RPMI7951 (cell line): ENCODE data around the gene RPS6KB2. TPM values are rescaled to one million over a fixed set of nuclear protein-coding genes. Genes with fewer than 3 reads are reported as not detected.
"Not testable (repeated sequence)": the region's sequence is repeated elsewhere in the genome, so short reads cannot be mapped to it uniquely, and the experiment has no call there.

Experiments used
- DNase-seq: peaks from one replicate; pipeline ENCODE4 v3.0.0-alpha.2; 2012; ENCODE audit warnings: low read depth
- total RNA-seq: library from RNA; depleted of rRNA; stranded (reverse); fragments of >200 nt; shearing (Covaris generic); gene quantifications from 2 replicates; pipeline ENCODE4 v1.2.3, GENCODE V29; 2014

RPS6KB2 gene
- total RNA-seq, 1 experiment from 2014 or later: 46.5 TPM

DNA sequence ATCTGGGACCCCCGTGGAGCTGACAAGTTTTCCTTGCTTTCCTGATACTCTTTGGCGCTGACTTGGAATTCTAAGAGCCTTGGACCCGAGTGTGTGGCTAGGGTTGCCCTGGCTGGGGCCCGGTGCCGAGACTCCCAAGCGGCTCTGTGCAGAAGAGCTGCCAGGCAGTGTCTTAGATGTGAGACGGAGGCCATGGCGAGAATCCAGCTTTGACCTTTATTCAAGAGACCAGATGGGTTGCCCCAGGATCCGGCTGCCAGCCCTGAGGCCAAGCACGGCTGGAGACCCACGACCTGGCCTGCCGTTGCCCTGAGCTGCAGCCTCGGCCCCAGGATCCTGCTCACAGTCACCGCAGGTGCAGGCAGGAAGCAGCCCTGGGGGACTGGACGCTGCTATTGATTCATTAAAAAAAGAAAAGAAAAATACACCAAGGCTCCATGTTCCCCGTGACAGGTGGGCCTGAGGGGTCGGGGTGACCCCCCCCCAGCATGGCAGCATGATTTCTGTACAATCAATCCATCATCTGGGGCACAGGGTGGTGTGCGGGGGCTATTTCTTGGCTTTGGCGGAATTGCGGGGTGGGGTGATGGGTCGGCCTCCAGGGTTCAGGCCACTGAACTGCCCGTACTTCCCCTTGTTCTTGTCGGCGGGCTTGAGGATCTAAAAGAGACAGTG lies 30.2 kb upstream of the RPS6KB2 start:
- no peak for DNase-seq

DNA sequence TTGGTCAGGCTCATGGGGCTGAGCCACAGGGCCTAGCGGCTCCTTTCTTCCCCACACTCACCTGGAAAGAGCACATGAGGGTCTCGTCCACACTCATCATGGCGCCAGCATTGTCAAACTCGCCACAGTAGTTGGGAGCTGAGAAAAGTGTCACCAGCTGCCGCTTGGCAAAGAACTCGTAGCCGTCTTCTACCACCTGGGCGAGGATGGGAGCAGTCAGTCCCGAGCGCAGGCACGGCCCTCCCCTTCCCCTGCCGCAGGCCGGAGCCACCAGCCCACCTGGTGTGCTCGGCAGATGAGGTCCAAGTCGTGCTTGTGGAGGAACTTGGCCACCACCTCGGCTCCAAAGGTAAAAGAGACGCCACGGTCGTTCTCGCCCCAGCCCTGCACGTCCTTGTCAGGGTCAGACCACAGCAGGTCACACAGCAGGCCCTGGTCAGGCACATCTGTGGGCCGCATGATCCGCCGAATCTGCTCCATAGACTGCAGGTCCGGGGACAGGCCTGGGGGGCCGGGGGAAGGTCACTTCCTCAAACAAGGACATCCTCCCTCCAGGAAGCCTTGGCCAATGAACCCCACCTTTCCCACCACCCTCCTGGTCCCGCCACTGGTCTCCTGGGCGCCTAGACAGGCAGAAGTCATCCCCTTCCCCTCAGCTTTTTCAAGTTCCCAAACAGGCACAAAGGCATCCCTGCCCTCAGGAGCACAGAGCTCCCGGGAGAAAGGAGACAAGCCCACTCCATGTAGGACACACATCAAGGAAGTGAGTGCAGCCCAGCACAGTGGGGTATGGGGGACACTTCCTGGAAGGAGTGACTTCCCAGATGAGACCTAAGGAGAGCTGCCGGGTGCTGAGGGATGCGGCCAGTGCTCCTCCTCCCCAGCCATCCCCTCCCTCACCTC lies 29.4 kb upstream of the RPS6KB2 start:
- DNase-seq: no peak

DNA sequence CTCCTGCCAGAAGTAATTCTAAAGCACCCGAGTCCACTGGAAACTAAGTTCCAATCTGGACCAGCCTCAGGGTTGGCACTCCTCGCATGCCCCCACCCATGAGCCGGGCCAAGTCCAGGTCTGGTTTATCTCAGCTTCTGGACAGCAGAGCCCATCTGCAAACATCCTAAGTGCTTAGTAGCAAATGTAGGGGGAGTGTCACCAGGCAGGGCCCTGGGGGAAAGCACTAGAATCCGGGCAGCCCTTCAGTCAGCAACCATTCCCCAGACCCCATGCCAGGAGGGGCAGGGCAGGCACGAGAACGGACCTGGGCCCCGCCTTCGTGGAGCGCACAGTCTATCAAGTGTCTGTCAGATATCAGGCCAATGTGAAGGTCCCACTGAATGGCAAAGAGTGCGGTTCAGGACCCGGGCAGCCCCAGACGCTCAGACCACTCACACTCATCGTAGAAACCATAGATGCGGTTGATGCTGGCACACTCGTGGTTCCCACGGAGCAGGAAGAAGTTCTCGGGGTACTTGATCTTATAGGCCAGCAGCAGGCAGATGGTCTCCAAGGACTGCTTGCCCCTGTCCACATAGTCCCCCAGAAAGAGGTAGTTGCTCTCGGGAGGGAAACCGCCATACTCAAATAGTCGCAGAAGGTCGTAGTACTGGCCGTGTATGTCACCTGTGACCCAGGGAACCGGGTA lies 27.9 kb upstream of the RPS6KB2 start:
- no peak for DNase-seq

DNA sequence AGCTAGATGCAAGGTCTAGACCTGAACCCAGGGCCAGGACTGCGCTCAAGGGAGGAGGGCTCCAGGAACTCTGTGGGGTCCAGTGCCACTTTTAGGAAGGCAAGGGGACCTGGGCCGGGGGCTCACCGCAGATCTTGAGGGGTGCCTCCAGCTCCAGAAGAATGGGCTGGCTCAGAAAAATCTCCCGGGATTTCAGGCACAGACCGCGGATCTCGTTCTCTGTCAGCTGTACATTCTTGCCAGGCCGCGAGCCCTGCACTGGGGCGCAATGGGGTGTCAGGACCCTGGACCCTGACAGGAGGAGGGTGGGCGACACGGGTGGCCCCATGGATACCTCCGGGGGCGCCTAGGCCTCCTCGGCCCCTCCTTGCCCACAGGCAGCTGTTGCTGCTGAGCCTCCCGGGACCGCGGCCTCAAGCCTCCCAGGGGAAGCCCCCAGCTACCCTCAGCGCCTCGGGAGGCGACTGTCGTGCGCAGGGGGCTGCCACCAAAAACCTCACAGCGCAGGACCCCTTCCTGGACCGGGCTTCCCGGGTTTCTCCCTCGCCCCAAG lies 27.3 kb upstream of the RPS6KB2 start:
- DNase-seq: no peak

DNA sequence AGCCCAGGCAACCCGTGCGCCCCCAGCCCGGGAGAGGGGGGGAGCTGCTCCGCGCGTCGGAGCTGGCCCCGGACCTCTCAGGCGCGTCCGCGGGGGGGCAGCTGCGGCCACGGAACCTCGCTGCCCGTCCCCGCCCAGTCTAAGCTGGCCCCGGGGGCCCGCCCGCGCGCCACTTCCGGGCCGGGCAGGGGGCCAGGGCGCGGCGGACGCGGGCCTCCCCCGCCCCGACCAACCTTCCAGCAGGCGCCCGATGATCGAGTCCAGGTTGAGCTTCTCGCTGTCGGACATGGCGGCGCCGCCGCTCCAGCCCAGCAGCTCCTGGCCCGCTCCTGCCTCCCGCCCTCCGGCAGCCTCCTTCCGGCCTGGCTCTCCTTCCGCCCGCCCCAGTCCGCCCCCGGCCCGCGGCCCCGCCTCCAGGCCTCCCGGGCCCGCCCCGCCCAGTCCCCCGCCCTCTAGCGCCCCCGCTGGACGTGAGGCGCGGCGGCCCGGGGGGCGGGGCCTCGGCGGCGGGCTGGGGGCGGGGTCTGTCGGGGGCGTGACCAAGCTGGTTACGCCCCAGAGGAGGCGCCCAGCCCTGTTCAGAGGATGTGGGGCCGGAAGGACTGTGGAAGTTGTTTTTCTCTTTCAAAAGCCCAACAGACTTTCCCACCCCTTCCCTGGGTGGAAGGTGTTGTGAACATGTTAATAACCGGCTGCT lies 26.7 kb upstream of the RPS6KB2 start, which contains the start of gene PPP1CA:
Gene PPP1CA, minus strand, starts transcription at position 364 of the 697 bp plus-strand sequence. Its CDS starts 76 bp downstream, at position 288.
- DNase-seq: peak; percentile 85

DNA sequence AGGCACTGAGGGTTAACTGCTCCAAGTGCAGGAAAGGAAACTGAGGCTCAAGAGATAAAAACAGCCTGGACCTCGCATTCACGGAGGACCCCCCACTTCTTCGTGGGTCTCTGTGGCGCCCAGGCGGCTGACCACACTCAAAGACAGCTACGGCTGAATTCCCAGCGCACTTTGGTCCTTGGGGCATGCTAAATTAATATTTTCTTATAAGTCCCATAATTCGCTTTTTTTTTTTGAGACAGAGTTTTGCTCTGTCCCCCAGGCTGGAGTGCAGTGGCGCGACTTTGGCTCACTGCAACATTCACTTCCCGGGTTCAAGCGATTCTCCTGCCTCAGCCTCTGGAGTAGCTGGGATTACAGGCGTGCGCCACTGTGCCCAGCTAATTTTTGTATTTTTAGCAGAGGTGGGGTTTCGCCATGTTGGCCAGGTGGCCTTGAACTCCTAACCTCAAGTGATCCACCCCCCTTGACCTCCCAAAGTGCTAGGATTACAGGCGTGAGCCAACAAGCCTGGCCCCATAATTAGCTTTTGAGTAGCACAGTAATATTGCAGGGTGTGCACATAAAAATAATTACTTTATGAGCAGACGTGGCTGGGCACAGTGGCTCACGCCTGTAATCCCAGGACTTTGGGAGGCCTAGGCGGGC lies 26.0 kb upstream of the RPS6KB2 start:
- not testable (repeated sequence) for DNase-seq

DNA sequence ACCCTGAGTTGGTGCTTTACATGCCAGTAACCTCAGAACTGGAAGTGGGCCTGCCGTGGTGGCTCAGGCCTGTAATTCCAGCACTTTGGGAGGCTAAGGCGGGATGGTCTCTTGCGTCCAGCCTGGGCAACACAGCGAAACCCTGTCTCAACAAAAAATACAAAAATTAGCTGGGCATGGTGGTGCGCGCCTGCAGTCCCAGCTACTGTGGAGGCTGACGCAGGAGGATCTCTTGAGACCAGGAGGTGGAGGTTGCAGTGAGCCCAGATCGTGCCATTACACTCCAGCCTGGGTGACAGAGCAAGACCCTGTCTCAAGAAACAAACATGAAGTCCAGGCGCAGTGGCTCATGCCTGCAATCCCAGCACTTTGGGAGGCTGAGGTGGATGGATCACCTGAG lies 25.2 kb upstream of the RPS6KB2 start:
- DNase-seq: not testable (repeated sequence)

DNA sequence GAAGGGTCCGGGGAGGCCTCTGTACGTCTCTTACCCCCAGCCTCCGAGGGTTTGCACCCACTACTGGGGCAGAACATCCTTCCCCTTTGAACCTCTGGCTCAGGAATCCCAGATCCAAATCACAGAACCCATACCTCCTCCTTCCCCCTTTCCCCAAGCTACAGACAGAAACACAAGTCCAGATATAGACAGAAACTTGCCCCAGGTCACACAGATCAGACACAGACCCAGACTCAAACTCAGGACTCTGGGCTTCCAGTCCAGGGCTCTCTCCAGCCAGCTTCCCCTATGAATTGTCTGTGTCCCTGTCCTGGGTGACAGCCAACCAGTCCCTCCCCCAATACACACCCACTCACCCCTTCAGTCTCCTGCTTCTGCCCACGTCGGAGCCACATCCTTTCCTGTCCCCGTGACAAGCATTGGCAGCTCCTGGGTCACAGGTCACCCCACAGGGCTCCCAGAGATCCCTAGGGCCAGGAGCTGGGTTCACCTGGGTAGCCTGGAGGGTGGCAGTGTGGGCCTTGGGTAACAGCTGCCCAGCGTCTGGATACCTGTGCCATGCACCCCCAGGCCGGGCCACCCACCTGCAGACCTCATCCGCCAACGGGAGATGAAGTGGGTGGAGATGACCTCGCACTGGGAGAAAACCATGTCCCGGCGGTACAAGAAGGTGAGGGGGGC lies 23.6 kb upstream of the RPS6KB2 start:
- DNase-seq: no peak

DNA sequence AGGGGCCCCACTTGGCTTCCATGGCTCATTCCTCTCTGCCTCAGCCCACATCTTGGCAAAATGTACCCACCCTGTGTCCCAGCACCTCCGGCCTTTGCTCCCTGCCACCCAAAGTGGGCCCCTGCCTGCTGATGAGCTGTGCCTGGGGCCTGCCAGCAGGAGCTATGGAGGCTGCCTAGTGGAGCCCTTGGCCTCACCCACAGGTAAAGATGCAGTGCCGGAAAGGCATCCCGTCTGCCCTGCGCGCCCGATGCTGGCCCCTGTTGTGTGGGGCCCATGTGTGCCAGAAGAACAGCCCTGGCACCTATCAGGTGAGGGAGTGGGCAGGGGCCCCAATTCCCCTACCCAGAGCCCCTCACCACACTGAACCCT lies 23.1 kb upstream of the RPS6KB2 start:
- no peak for DNase-seq

DNA sequence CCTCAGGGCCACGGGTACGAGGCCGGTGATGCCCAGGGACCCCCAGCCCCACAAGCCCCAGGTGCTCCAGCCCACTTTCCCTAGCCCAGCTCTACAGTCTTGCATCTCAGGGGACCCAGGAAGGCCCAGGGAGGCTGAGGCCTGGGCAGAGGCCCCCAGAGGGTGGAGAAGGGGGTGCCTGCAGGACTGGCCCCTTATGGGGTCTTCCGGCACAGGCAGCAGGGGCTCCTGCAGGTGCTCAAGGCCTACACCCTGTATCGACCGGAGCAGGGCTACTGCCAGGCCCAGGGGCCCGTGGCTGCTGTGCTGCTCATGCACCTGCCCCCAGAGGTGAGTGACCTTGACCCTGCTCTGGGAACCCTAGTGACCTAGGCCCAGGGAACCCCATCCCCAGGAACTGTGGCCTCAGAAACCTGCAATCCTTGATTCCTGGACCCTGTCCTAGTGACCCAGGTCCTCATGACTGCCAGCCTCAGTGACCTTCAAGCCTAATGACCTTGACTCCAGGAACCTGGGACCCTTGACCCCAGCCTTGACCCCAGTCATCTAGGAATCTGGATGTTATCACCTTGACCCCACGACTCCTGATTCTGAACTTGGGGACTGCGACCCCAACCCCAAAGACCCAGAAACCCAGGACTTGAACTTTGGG lies 22.5 kb upstream of the RPS6KB2 start:
- no peak for DNase-seq

DNA sequence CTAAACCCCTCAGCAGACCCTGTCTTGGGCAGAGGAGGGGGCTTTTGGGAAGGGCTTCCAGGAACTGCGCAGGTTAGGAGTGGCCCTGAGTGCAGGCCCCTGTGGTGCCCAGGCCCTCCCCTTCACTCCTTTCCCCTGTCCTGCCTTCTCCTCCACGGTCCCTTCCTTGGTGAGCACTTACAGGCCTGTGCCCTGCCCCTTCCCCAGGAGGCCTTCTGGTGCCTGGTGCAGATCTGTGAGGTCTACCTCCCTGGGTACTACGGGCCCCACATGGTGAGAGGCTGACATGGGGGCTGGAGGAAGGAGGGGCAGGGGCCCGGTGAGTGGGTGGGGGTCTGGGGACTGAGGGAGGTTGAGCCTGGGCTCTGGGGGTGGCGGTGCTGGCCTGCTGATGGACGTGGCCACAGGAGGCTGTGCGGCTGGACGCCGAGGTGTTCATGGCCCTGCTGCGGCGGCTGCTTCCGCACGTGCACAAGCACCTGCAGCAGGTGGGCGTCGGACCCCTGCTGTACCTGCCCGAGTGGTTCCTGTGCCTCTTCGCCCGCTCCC lies 21.8 kb upstream of the RPS6KB2 start:
- no peak for DNase-seq

DNA sequence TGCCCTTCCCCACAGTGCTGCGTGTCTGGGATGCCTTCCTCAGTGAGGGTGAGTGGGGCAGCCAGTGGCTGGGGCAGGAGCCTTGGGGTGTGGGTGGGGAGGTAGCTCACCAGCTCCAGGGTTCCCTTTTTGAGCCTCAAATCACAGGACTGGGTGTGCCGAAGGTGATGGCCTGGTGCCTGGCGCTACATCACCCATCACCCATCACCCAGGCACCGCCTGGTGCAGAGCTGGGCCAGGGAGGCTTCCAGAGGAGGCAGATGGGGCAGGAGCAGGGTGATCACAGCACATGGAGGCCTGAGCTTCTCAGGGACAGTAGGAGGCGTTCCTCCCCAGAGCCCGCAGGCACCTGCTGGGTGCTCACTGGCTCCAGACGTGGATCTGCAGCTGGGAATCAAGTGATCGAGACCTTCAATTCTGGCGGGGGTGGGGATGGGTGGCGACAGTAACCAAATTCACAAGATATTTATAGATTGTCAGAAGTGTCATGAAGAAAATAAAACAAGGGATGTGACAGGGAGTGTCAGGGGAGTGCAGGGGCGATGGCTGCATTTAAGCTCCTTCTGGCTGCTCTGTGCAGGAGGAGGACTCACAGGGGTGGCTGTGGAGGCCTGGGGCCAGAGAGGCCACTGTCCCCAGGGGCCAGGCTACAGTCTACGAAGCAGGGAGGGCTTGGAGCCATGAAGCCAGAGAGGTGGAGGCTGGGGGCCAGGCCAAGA lies 21.2 kb upstream of the RPS6KB2 start:
- DNase-seq: no peak

DNA sequence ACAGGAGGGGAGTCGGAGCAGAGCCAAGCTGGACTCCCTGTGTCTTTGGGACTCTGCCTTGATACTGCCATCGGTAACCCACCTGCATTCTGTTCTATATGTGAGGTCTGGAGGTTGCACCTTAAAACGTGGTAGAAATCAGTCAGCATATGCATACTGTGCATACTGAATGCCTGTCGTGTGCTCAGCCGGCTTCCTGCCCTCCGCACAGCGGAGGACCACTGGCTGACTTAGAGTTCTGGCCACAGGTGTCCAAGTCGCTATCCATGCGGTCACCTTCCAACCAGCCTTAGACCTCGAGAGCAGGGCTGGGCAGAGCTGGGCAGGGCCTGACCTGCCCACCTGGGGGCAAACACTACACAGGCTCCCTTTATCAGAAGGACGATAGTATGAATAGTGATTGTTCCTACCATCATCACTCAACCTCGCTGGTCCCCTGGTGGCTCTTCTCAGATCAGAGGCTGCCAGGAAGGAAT lies 20.6 kb upstream of the RPS6KB2 start:
- DNase-seq: no peak

DNA sequence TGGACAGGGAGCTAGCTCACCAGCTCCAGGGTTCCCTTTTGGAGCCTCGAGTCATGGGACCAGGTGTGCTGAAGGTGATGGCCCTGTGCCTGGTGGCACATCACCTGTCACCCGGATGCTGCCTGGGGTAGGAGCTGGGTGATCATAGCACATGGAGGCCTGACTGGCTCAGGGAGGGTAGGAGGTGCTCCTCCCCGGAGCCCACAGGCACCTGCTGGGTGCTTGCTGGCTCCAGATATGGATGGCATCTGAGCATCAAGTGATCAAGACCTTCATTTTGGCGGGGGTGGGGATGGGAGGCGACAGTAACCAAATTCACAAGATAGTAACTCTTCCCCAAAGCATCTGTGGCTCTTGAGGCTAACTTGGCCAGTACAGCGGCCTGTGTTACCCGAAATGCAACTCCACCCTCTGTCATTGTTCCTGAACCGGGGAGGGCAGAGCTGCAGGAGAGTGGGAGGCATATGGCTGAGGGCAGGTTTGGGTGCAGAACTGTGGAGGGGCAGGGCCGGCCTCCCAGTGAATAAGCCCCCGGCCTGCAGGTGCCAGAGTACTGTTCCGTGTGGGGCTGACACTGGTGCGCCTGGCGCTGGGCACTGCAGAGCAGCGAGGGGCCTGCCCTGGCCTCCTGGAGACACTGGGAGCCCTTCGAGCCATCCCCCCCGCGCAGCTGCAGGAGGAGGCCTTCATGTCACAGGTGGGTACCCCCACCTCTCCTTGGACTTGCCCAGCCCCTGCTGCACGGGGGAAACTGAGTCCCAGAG lies 19.7 kb upstream of the RPS6KB2 start:
- DNase-seq: no peak

DNA sequence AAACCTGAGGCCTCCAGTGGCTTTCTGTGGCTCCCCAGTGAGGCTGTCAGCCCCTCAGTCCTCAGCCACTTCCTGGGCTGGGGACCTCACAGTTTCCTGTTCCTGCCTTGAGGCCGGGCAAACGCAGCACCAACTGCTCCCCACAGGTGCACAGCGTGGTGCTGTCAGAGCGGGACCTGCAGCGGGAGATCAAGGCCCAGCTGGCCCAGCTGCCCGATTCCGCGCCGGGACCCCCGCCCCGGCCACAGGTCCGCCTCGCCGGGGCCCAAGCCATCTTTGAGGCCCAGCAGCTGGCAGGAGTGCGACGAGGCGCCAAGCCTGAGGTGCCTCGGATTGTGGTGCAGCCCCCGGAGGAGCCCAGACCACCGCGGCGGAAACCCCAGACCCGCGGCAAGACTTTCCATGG lies 19.0 kb upstream of the RPS6KB2 start:
- DNase-seq: no peak

DNA sequence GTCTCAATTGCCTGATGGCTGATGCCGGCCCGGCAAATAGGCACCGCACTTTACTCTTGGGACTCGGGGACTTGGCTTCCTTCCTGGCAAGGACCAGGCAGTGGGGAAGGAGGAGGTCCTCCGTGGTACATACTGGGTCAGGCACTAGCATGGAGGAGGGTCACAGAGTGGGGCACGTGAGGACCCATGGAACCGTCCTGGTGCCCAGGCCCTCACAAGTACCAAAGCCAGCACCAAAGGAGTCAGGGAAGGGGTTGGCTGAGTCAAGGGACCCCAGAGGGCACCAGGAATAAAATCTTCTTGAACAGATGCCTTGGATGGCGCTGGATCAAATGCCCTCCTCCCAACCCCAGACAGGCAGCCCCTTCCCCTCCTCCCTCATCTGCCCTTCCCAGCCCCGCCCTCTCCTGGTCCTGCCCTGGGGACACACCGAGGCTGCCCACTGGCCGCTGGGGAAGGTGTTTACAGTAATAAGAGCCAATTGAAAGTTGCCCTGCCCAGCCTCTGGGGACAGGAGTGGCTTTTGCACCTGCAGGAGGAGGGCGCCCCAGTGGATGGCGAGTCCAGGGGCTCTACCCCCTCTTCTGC lies 18.4 kb upstream of the RPS6KB2 start:
- no peak for DNase-seq

DNA sequence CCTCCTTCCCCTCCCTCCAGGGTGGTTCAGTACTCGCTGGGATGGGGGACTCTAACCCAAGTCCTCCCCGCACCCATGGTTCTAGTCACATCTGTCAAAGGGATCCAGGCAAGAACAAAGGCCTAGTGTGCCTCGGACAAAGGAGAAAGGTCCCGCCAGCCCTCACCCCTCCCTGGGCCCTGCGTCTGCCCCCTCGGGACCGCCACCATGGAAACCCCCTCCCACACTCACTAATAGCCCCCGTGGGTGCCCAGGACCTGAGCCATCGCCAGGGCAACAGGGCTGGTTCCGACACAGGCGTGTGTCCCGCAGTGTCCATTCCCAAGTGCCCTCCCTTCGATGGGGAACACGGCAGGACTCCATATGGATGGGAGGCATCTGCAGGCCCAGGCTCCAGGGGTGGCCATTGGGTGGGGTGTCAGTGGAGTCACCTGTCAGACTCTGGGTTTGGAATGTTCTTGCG lies 17.9 kb upstream of the RPS6KB2 start:
- DNase-seq: no peak
